Progenitor cell of endocrine pancreas (in vitro differentiated cells): ENCODE results near the gene HAPLN3. TPM values are rescaled to one million over a fixed set of nuclear protein-coding genes. Genes with fewer than 3 reads are reported as not detected.

ENCODE experiments used
- DNase-seq: peaks from one replicate; pipeline ENCODE4 v3.0.0; 2021; ENCODE audit warnings: low spot score; ENCODE audit not compliant: unreplicated experiment
- H3K27ac Mint-ChIP-seq: 2 replicates; pipeline ENCODE4 v1.8.0; 2021; ENCODE audit warnings: mild to moderate bottlenecking, moderate library complexity, mixed read lengths
- H3K27me3 Mint-ChIP-seq: 2 replicates; pipeline ENCODE4 v1.8.0; 2021; ENCODE audit warnings: mixed read lengths
- H3K36me3 Mint-ChIP-seq: 2 replicates; pipeline ENCODE4 v1.8.0; 2022; ENCODE audit warnings: mixed read lengths; ENCODE audit not compliant: insufficient read depth
- H3K4me1 Mint-ChIP-seq: 2 replicates; pipeline ENCODE4 v1.8.0; 2021; ENCODE audit warnings: low read depth, mixed read lengths
- H3K4me3 Mint-ChIP-seq: 2 replicates; pipeline ENCODE4 v1.8.0; 2021; ENCODE audit warnings: low read depth, mild to moderate bottlenecking, moderate library complexity, mixed read lengths
- H3K9me3 Mint-ChIP-seq: 2 replicates; pipeline ENCODE4 v1.8.0; 2021; ENCODE audit warnings: low read depth, mixed read lengths
- total RNA-seq: library from RNA; stranded (reverse); gene quantifications from 2 replicates; pipeline ENCODE4 v1.2.1, GENCODE V29; 2021
- TF ChIP-seq, protein P1 (sequence below): fragments of 200-600 bp; sonication (generic); IDR thresholded peaks from one replicate; pipeline ENCODE4 v1.5.0; 2021; ENCODE audit warnings: antibody characterized with exemption, mild to moderate bottlenecking; ENCODE audit not compliant: unreplicated experiment

The HAPLN3 gene
- total RNA-seq, 1 donor from 2014 or later: 8.4 TPM

DNA sequence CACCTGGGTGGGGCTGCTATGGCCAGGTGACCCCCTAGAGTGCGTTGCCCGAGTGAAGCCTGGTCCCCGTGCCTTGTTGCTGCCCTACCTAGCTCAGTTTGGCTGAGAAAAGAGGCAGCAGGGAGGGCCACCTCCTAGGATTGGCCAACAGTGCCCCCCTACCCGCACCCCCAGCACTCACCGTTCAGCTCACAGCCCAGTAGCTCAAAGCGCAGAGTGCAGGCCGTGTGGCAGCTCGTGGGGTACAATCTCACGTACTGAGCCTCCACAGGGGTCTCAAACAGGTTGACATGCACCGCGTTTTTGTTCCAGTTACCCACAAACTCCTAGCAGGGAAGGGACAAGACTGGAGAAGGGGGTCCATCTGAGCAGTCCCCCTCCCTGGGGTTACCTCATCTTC lies 10.2 kb upstream of the HAPLN3 start:
- peaks cover 27% of the 10 kb centered on the region for H3K4me1 Mint-ChIP-seq
- no peak for DNase-seq

DNA sequence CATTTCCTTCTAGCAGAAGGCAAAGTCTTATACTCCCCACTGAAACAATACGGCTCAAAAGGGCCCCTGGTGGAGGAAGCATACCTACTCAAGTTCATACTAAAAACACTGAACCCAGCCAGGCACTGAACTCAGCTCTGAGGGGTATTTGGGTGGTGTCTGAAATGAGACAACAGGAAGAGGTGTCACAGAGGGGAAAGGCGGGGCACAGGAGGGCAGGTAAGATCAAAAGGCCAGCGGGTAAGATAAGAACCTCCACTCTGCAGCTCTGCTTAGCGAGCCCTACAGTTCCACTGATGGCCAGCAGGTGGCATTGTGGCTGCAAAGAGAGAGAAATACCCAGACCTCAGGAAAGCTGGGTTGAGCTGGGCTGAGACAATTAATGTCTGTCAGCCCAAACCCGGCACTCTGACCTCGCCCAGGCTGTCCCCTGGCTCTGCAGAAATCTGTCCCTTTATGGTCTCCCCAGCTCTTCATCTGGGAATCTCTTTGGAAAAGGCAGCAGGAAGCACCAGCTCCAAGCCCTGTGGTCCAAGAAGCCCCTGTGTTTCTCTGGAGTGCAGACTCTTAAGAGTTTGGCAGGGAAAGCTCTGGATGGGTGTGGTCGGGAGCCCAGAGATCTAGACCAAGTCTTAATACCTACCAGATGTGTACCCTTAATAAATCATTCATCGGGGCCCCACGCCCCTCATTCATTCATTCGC lies 9.4 kb upstream of the HAPLN3 start:
- H3K9me3 Mint-ChIP-seq: no peaks in the 10 kb centered on the region
- DNase-seq: peak; percentile 80
- H3K4me1 Mint-ChIP-seq: peaks cover 21% of the 10 kb centered on the region
- H3K36me3 Mint-ChIP-seq: peaks cover 30% of the 10 kb centered on the region
- H3K27ac Mint-ChIP-seq: peak overlapping the region; percentile 23
- TF ChIP-seq, protein P1, sequence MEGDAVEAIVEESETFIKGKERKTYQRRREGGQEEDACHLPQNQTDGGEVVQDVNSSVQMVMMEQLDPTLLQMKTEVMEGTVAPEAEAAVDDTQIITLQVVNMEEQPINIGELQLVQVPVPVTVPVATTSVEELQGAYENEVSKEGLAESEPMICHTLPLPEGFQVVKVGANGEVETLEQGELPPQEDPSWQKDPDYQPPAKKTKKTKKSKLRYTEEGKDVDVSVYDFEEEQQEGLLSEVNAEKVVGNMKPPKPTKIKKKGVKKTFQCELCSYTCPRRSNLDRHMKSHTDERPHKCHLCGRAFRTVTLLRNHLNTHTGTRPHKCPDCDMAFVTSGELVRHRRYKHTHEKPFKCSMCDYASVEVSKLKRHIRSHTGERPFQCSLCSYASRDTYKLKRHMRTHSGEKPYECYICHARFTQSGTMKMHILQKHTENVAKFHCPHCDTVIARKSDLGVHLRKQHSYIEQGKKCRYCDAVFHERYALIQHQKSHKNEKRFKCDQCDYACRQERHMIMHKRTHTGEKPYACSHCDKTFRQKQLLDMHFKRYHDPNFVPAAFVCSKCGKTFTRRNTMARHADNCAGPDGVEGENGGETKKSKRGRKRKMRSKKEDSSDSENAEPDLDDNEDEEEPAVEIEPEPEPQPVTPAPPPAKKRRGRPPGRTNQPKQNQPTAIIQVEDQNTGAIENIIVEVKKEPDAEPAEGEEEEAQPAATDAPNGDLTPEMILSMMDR: peak; percentile 99
- no peaks in the 10 kb centered on the region for H3K27me3 Mint-ChIP-seq
- no peak overlapping the region for H3K4me3 Mint-ChIP-seq

More for the DNA sequence above, 10.2 kb upstream of the HAPLN3 start:
- H3K36me3 Mint-ChIP-seq: peaks cover 34% of the 10 kb centered on the region
- no peaks in the 10 kb centered on the region for H3K9me3 Mint-ChIP-seq
- no peak overlapping the region for H3K27ac Mint-ChIP-seq
- no peaks in the 10 kb centered on the region for H3K27me3 Mint-ChIP-seq
- TF ChIP-seq, protein P1: no peak
- H3K4me3 Mint-ChIP-seq: no peak overlapping the region

DNA sequence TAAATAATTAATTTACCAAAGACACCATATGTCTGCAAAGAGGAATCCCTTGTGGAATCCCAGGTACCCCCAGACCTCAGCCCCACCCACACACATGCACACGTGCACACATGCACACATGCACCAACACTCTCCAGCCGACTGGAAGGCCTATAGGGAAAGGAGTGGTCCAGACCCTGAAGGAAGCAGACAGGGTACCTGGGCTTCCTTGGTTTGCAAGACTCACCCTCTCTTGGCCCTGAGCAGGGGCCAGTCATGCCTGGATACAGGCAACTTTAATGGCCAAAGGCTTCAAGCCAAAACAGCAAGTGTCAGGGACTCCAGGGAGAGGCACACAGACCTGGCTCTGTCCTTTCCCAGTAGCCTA lies 8.9 kb upstream of the HAPLN3 start:
- TF ChIP-seq, protein P1: no peak
- no peak overlapping the region for H3K4me3 Mint-ChIP-seq
- no peaks in the 10 kb centered on the region for H3K9me3 Mint-ChIP-seq
- H3K27ac Mint-ChIP-seq: no peak overlapping the region
- H3K27me3 Mint-ChIP-seq: no peaks in the 10 kb centered on the region
- H3K36me3 Mint-ChIP-seq: peaks cover 24% of the 10 kb centered on the region
- no peak for DNase-seq
- H3K4me1 Mint-ChIP-seq: peaks cover 16% of the 10 kb centered on the region

DNA sequence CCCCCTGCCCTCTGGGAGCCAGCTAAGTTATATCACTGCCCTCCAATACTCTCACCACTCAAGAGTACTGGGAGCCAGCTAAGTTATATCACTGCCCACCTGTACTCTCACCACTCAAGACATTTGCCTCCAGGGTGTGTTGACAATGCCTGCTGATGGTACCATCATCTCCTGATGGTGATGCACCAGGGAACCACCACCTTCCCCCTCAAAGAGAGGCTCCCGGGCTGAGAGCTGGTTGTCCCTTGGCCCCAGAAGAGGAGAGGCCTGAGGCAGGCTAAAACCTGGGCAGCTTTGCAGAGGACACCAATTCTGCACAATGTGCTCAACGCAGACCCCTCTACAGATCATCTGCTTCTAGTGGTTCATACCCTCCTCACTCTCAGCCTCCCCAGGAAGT lies 7.5 kb upstream of the HAPLN3 start:
- TF ChIP-seq, protein P1: no peak
- H3K36me3 Mint-ChIP-seq: peaks cover 21% of the 10 kb centered on the region
- no peak for DNase-seq
- no peaks in the 10 kb centered on the region for H3K27me3 Mint-ChIP-seq
- no peak overlapping the region for H3K27ac Mint-ChIP-seq
- no peak overlapping the region for H3K4me3 Mint-ChIP-seq
- no peaks in the 10 kb centered on the region for H3K9me3 Mint-ChIP-seq
- peaks cover 11% of the 10 kb centered on the region for H3K4me1 Mint-ChIP-seq

DNA sequence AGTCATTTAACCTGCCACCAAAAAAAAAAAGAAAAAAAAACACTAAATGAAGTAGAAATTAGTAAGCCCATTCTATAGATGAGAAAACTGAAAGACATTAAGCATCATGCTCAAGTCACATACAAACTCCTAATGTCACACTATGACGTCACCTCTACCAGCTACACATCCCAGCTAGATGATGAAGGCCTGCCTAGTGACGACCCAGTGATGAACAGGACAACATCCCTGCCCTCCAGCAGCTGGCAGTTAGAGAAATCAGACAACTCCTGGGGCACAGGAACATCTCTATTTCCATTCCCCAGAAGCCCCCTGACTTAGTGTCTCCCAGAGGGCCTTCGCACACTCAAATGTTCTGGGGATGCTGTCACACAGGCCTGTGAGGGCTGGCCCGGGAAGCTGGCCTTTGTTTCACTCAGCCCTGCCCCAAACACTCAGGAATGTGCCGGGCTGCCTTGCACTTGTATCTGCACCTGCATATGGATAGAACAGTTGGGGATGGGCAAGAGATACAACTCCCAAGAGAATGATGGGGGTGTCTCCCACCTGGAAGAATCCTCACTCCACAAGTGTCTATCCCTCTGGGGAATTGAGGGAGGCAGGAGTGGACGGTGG lies 7.0 kb upstream of the HAPLN3 start:
- no peaks in the 10 kb centered on the region for H3K9me3 Mint-ChIP-seq
- TF ChIP-seq, protein P1: no peak
- peaks cover 21% of the 10 kb centered on the region for H3K36me3 Mint-ChIP-seq
- no peaks in the 10 kb centered on the region for H3K27me3 Mint-ChIP-seq
- no peak for DNase-seq
- H3K4me3 Mint-ChIP-seq: no peak overlapping the region
- H3K4me1 Mint-ChIP-seq: peaks cover 15% of the 10 kb centered on the region
- H3K27ac Mint-ChIP-seq: peak overlapping the region; percentile 29
